Lung (tissue), 12 donors: Measurements from ENCODE around the gene FBXO11. TPM values are rescaled to one million over a fixed set of nuclear protein-coding genes. Genes with fewer than 3 reads are reported as not detected.

Source experiments
- ATAC-seq: fragments of 200-7000 bp; cut with Tn5 transposase; one replicate; pipeline ENCODE4 v1.9.1; 2020; ENCODE audit warnings: moderate number of reproducible peaks; ENCODE audit not compliant: insufficient read depth, low FRiP score
- DNase-seq, 3 donors: peaks; one replicate each; pipeline ENCODE4 v3.0.0-alpha.2; 2013 to 2017
- H3K27ac ChIP-seq, 2 donors: one replicate each; pipeline ENCODE4 v1.5.1; 2013; ENCODE audit warnings: mild to moderate bottlenecking in 2 of 2, moderate library complexity in 2 of 2, control low read depth in 1 of 2, inconsistent platforms in 1 of 2, low read depth in 1 of 2, low read length in 1 of 2
- H3K27me3 ChIP-seq, 3 donors: one replicate each; pipeline ENCODE4 v1.5.1; 2013; ENCODE audit warnings: low read length in 2 of 3; ENCODE audit not compliant: control insufficient read depth in 3 of 3, insufficient read depth in 3 of 3
- H3K36me3 ChIP-seq, 4 donors: one replicate each; pipeline ENCODE4 v1.5.1; 2013; ENCODE audit warnings: low read length in 4 of 4, mild to moderate bottlenecking in 1 of 4, moderate library complexity in 1 of 4; ENCODE audit not compliant: control insufficient read depth in 4 of 4, insufficient read depth in 4 of 4
- H3K4me1 ChIP-seq, 5 donors: one replicate each; pipeline ENCODE4 v1.5.1; 2013; ENCODE audit warnings: low read length in 5 of 5, mild to moderate bottlenecking in 2 of 5, moderate library complexity in 1 of 5; ENCODE audit not compliant: control insufficient read depth in 5 of 5, insufficient read depth in 5 of 5
- H3K4me3 ChIP-seq: one replicate; pipeline ENCODE4 v1.5.1; 2013; ENCODE audit warnings: mild to moderate bottlenecking, control low read depth, moderate library complexity
- H3K9ac ChIP-seq, 2 donors: one replicate each; pipeline ENCODE4 v1.5.1; 2013; ENCODE audit warnings: low read length in 2 of 2, control low read depth in 1 of 2; ENCODE audit not compliant: insufficient read depth in 1 of 2
- H3K9me3 ChIP-seq, 4 donors: one replicate each; pipeline ENCODE4 v1.5.1; 2013; ENCODE audit warnings: low read length in 3 of 4, mild to moderate bottlenecking in 1 of 4, moderate library complexity in 1 of 4; ENCODE audit not compliant: control insufficient read depth in 4 of 4, insufficient read depth in 3 of 4
- WGBS, 2 donors: extraction: QIAGEN DNeasy Blood & Tissue Kit; methylation state at CpG; one replicate each; pipeline ENCODE4 v1.1.7; 2013; 5-methylcytosine and 5-hydroxymethylcytosine counted together
- polyA plus RNA-seq, 2 donors: library from polyadenylated mRNA; stranded (reverse); fragments of 200-250 nt; gene quantifications; one replicate each; pipeline ENCODE4 v1.2.1, GENCODE V29; 2013
- total RNA-seq, 2 donors: library from RNA; depleted of rRNA in 1 of 2; stranded (reverse); fragments of >200 nt in 1 of 2; gene quantifications; one replicate each; pipeline ENCODE4 v1.2.1, GENCODE V29; 2014 to 2021
- TF ChIP-seq, protein P1 (sequence below): IDR thresholded peaks from 2 replicates; pipeline ENCODE4 v1.5.1; 2012; ENCODE audit warnings: mild to moderate bottlenecking; ENCODE audit errors: control extremely low read depth, extremely low read depth
- donor health status: control.
- donor health status: control.
- donor health status: Bipolar disorder and iron deficiency.
- donor health status: healthy.
- donor health status: DM: yes; HTN: yes; CAD: no.

Gene FBXO11
- total and polyA plus RNA-seq, 4 donors: 21.9 to 157 (median 42.8) TPM

- Histone ChIP-seq H3K36me3 (peaks cover 0 to 3% (median under 1%) of the 10 kb centered on the region in 4 donors), H3K27me3 (no peaks in the 10 kb centered on the region), H3K4me3 (no peak overlapping the region), H3K4me1 (peaks cover 0 to 11% (median 6%) of the 10 kb centered on the region in 5 donors), H3K9me3 (no peaks in the 10 kb centered on the region), H3K27ac (peak overlapping the region in 1 of 2 donors; percentile 24), H3K9ac (peak overlapping the region in 1 of 2 donors; percentile 61)
- WGBS, 2 donors: 36 to 44% methylated on average over 28 of the region's 28 CpGs
- DNase-seq: peak in 2 of 3 donors; percentile 36 to 63
- no peak for ATAC-seq
- TF ChIP-seq, protein P1, sequence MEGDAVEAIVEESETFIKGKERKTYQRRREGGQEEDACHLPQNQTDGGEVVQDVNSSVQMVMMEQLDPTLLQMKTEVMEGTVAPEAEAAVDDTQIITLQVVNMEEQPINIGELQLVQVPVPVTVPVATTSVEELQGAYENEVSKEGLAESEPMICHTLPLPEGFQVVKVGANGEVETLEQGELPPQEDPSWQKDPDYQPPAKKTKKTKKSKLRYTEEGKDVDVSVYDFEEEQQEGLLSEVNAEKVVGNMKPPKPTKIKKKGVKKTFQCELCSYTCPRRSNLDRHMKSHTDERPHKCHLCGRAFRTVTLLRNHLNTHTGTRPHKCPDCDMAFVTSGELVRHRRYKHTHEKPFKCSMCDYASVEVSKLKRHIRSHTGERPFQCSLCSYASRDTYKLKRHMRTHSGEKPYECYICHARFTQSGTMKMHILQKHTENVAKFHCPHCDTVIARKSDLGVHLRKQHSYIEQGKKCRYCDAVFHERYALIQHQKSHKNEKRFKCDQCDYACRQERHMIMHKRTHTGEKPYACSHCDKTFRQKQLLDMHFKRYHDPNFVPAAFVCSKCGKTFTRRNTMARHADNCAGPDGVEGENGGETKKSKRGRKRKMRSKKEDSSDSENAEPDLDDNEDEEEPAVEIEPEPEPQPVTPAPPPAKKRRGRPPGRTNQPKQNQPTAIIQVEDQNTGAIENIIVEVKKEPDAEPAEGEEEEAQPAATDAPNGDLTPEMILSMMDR: no peak
These were observed 121.9 kb downstream of the FBXO11 start for GRCh38 chr2:47784352-47784851.

DNA sequence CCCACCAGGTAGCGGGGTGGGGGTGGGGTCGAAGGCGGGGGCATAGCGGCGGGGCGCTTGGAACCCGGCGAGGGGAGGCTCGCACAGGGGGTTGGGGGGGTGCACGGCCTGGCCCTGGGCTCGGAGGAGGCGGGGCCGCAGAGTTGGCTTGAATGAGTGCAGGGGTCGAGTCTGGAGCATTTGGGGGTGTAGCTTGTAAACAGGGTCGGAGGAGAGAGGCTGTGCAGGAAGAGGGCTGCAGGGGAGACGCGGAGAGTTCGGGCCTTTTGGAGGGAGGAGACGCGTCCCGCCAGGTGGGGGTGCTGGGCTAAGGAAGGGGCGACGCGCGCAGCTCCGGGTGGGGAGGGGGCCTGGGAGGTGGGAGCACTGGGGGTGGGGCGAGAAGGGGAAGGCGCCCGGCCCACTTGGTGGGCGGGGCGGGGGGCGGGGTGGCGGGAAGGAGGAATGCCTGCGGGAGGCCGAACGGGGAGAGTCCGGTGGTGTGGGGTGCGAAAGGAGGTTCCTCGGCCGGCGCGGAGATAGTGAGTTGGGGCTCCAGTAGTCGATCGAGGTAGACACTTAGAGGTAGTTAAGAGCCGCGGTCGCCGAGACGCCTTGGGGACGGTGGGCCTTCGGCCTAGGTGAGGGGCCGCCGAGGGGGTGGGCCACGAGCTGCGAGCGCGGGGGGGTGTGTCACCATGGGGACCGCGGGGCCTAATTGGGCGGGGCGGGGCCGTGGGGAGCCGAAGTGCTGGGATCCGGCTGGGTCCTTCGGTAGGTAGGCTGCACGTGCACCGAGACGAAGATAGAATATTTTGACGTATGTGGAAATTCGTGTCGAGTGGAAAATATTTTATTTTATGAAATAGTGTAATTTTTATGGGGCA is 122.6 kb downstream of the FBXO11 start:
- peak overlapping the region; percentile 87 for H3K4me3 ChIP-seq
- H3K9me3 ChIP-seq: no peaks in the 10 kb centered on the region
- TF ChIP-seq, protein P1: no peak
- H3K4me1 ChIP-seq: peaks cover 0 to 11% (median 5%) of the 10 kb centered on the region in 5 donors
- peak overlapping the region; percentile 84 to 90 for H3K27ac ChIP-seq
- H3K9ac ChIP-seq: peak overlapping the region; percentile 61 to 72
- ATAC-seq (peak; percentile 31), DNase-seq (peak; percentile 85 to 90 (median 87))
- peaks cover 0 to 3% (median 0%) of the 10 kb centered on the region in 4 donors for H3K36me3 ChIP-seq
- H3K27me3 ChIP-seq: no peaks in the 10 kb centered on the region
- 0 to 1% methylated on average over 59 to 71 of the region's 71 CpGs for WGBS, 2 donors

GRCh38 chr2:47782671-47783485 is 123.4 kb downstream of the FBXO11 start, which contains the start of gene MSH6:
TSS of gene MSH6 (plus strand) at chr2:47783145. CDS start at chr2:47783234, 89 bp downstream.
- Histone ChIP-seq H3K4me3 (peak within 1 kb of the TSS; percentile 87), H3K9ac (peak within 1 kb of the TSS; percentile 84 to 96), H3K27ac (peak within 1 kb of the TSS; percentile 93 to 97), H3K27me3 (no peaks in the 10 kb centered on the region), H3K36me3 (peaks cover 0 to 3% (median 0%) of the 10 kb centered on the region in 4 donors), H3K9me3 (no peaks in the 10 kb centered on the region), H3K4me1 (peaks cover 0 to 11% (median 5%) of the 10 kb centered on the region in 5 donors)
- WGBS, 2 donors: 0 to 1% methylated on average over 56 to 98 of the region's 98 CpGs
- peak; percentile 98 for ATAC-seq
- TF ChIP-seq, protein P1: no peak
- DNase-seq: peak; percentile 94 to 96 (median 94)
